GM18505 (cell line): ENCODE data around the gene GPHA2.

Experiments used
- ATAC-seq: cut with Tn5 transposase; IDR thresholded peaks from one replicate; pipeline ENCODE4 v1.9.1; 2021; ENCODE audit not compliant: unreplicated experiment
- POLR2A ChIP-seq: IDR thresholded peaks from 4 replicates; pipeline ENCODE4 v1.6.1; 2011; ENCODE audit warnings: borderline replicate concordance; ENCODE audit not compliant: insufficient read depth, insufficient read length; ENCODE audit errors: extremely low read depth

GPHA2 gene

DNA sequence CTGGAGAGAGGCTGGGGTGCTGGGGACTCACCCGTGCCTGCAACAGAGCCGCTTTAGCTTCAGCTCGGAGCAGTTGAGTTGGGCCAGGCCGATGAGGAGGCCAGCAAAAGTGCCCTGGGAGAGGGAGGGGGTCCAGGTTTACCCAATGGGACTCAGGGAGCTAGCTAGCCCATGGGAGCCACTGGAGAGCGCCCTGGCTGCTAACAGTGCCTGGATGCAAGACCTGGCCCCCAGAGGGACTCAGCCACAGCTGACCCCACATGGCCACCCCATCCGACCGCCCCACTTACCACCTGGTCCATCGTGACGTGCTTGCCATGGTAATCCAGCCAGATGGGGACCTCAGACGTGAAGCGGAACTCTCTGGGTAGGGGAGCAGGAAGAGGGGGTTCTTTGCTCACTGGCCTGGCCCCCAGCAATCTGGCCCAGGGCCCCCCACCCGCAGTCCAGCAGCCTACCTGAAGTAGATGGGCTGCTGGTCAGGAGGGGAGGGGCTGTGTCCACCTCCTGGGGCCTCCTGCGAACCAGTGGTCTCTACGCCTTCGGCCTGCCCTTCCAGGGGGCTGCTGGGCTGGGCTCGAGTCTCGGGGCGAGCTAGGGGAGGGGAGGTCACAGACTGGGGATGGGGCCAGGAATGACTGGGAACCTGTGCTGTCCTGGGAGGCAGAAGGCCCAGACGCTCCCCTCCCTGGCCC, 38.2 kb downstream of the GPHA2 start:
- no peak for ATAC-seq
- no peak for TF ChIP-seq POLR2A

GRCh38 chr11:64896448-64897022, 39.2 kb downstream of the GPHA2 start:
- ATAC-seq: no peak
- TF ChIP-seq POLR2A: no peak

DNA sequence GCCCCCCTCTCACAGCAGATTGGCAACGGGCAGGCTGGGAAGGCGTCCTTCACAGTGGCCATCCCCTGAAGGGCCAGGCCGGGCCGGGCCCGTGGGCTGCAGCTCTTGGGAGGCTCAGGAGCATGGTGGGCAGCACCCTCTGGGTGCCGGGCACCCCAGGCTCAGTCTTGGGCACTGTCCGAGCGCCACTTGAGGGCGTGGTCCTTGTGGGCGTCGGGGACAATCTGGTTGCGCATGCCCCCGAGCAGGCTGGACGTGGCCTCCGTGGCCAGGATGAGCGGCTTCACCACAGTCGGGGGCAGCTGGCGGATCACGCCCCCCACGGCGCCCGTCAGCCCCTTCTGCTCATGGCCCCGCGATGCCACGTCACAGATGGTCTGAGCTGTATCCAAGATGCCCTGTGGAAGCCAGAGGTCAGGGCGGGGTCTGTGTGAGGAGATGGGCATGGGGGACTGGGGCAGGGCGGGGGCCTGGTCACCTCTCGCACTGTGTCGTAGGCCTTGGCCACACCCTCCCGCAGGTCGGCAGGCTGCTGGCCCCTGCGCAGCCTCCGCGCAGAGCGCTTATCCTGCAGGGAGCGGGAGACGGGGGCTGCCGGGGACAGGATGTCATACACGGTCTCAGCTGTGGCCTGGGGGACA, 40.8 kb downstream of the GPHA2 start:
- TF ChIP-seq POLR2A: no peak

DNA sequence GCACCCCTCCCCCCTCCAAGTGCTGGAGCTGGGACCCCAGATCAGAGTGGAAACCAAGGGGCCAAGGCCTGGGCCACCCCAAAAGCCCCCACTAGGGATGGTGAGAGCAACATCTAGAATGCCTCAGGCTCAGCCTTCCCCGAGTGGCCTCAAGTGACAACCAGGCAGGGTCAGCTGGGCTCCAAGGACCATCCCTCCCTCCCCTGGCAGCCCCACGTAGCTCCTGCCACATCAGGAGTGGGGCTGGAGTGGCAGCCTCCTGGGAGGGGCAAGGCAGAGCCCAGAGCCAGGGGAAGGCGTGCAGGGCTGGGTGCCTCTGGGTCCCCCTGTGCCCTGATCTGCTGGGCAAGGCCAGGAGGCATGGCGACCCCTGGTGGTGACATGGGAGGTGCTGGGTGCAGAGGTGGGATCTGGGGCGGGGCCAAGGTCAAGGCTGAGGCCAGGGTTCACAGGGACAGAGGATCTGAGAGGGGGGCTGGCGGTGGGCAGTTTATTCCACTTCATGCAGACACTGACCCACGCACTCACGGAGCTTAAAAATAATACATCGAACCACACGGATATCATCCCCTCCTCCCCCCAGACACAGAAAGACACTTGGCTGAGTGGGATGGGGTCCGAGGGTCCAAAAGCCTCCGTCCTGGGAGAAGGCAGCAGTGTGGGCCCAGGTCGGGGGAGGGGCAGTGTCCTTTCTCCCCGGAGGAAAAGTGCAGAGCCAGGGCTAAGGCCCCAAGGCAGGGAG, 41.5 kb downstream of the GPHA2 start:
- peak; percentile 71 for ATAC-seq
- TF ChIP-seq POLR2A: no peak

More for the DNA sequence above, 40.8 kb downstream of the GPHA2 start:
- no peak for ATAC-seq

GRCh38 chr11:64893194-64894069, 42.3 kb downstream of the GPHA2 start:
- no peak for ATAC-seq
- TF ChIP-seq POLR2A: no peak

- no peak for ATAC-seq
- no peak for TF ChIP-seq POLR2A
These were observed 42.9 kb downstream of the GPHA2 start for GRCh38 chr11:64892838-64893193.

GRCh38 chr11:64892411-64892831, 43.3 kb downstream of the GPHA2 start:
- TF ChIP-seq POLR2A: no peak
- ATAC-seq: no peak

DNA sequence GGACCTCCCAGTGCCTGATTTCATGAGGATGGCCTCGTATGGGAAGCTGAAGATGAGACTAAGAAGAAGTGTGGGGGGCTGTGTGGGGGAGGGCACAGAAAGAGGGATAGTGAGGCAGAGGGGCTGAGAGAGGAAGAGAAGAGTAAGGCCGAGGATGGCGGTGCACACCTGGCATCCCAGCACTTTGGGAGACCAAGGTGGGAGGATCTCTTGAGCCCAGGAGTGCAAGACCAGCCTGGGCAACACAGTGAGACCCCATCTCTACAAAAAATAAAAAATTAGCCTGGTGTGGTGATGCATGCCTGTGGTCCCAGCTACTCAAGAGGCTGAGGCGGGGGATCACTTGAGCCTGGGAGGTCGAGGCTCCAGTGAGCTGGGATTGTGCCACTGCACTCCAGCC, 43.8 kb downstream of the GPHA2 start:
- ATAC-seq: no peak
- TF ChIP-seq POLR2A: no peak

DNA sequence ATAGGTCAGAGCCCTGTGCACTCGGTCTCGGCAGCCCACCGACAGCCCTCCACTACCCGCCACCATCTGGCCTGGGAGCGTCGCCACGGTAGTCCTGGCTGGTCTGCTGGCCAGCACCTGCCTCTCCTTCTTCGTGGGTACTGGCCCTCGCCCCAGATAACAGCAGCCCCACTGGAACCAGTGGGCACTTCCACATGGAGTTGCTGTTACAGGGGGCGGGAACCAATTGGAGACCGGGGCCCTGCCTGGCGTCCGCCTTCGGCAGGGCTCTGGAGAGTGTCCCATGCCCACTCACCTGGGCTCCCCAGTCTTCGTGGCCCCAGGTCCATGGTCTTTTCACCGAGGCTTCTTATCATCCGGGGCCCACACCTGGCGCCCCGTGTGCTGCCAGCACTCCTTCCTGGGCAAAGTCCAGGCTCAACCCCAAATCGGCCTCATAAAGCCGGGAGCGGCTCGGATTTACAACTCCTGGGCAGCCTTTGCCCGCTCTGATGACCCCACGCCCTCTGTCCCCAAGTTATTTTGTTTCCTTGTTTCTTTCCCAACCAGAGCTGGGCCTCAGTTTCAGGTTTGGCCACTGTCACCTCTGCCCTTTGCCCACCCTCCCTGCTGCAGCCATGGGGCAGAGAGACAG, 44.4 kb downstream of the GPHA2 start:
- ATAC-seq: no peak
- TF ChIP-seq POLR2A: no peak

GRCh38 chr11:64890522-64890939, 45.2 kb downstream of the GPHA2 start:
- ATAC-seq: no peak
- TF ChIP-seq POLR2A: no peak

- ATAC-seq: no peak
- TF ChIP-seq POLR2A: no peak
These were observed 46.8 kb downstream of the GPHA2 start for GRCh38 chr11:64888729-64889511.

- no peak for TF ChIP-seq POLR2A
These were observed 47.3 kb downstream of the GPHA2 start for GRCh38 chr11:64888406-64888728.

More at GRCh38 chr11:64888406-64888728, 47.3 kb downstream of the GPHA2 start:
- no peak for ATAC-seq
